IPS-18a (cell line): ENCODE measurements around the gene TUBGCP5.

Source experiments
- H3K27ac ChIP-seq: one replicate; pipeline ENCODE4 v1.5.1; 2013; ENCODE audit warnings: low read length
- H3K27me3 ChIP-seq: one replicate; pipeline ENCODE4 v1.6.1; 2013; ENCODE audit warnings: mild to moderate bottlenecking, low read length; ENCODE audit not compliant: control insufficient read depth, insufficient read depth
- H3K36me3 ChIP-seq: one replicate; pipeline ENCODE4 v1.6.1; 2013; ENCODE audit warnings: low read depth, low read length; ENCODE audit not compliant: control insufficient read depth
- H3K4me1 ChIP-seq: one replicate; pipeline ENCODE4 v1.6.1; 2013; ENCODE audit warnings: low read depth, low read length; ENCODE audit not compliant: control insufficient read depth
- H3K4me3 ChIP-seq: one replicate; pipeline ENCODE4 v1.5.1; 2013; ENCODE audit warnings: low read length
- H3K9ac ChIP-seq: one replicate; pipeline ENCODE4 v1.6.1; 2013; ENCODE audit warnings: mild to moderate bottlenecking, low read length, moderate library complexity
- H3K9me3 ChIP-seq: one replicate; pipeline ENCODE4 v1.6.1; 2013; ENCODE audit warnings: low read depth, low read length; ENCODE audit not compliant: control insufficient read depth

Gene TUBGCP5

DNA sequence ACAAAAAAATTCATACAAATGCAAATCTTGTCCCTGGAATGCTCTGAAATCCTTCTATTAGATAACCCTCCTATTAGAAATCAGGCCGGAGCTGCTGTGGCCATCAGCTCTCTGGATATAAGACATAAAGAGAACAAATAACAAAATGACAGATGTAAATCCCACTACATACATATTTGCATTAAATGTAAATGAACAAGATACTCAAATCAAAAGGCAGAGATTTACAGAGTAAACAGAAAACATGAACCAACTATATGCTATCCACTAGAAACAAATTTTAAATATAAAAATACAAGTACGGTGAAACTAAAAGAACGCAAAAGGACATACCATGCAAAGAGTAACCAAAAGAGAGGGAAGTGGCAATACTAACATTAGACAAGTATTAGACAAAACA, 69.9 kb downstream of the TUBGCP5 start:
- no peak overlapping the region for H3K4me3 ChIP-seq
- H3K27me3 ChIP-seq: no peaks in the 10 kb centered on the region
- H3K27ac ChIP-seq: no peak overlapping the region
- no peaks in the 10 kb centered on the region for H3K36me3 ChIP-seq
- no peak overlapping the region for H3K9ac ChIP-seq
- no peaks in the 10 kb centered on the region for H3K9me3 ChIP-seq
- peaks cover 6% of the 10 kb centered on the region for H3K4me1 ChIP-seq

DNA sequence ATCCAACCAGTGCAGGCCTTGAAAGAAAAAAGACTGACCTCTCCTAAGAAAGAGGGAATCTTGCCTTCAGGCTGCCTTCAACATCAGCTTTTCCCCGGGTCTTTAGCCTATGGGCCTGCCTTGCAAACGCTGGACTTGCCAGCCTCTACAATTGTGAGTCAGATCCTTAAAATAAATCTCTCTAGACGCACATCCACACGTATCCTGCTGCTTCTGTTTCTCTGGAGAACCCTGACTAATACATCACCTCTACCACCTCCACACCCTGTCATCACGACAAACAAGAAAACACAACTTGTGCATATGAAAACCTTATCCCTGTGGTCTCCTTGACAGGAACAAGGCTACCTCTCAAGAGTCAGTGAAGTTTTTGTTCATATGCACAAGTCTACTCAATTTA, 71.0 kb downstream of the TUBGCP5 start:
- Histone ChIP-seq H3K9ac (no peak overlapping the region), H3K9me3 (no peaks in the 10 kb centered on the region), H3K27ac (no peak overlapping the region)

DNA sequence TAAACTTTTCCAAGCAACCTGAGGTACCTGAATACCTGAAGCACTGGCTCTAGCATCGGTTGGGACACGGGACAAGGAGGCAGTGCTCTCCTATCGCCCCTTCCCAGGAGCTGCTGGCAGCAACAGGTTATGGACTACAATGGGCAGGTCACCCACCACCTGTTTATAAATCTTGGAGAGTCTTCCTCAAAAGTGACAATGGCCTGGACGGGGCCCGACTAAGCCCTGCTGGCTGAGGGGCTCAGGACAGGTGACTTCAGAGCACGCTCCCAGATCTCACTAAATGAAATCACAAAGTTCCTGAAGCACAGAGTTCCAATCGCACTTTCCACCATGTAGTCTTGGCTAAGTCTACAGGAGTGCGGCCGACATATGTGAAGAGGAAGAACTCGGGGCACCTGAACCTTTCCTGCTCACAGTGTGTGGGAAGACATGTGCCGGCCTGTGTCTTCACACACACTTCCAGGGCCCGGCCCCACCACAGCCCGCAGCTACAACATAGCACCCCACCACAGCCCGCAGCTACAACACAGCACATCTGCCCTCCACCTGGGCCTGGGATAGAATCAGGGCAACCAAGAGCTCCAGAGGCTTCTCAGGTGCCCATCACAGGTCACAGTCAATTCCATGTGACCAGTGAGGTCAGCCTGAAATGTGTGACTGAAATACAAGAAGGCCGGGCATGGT, 72.1 kb downstream of the TUBGCP5 start:
- H3K4me3 ChIP-seq: no peak overlapping the region
- no peak overlapping the region for H3K27ac ChIP-seq
- H3K9ac ChIP-seq: no peak overlapping the region
- H3K4me1 ChIP-seq: peaks cover 6% of the 10 kb centered on the region
- no peaks in the 10 kb centered on the region for H3K27me3 ChIP-seq
- no peaks in the 10 kb centered on the region for H3K36me3 ChIP-seq
- no peaks in the 10 kb centered on the region for H3K9me3 ChIP-seq

More for the DNA sequence above, 71.0 kb downstream of the TUBGCP5 start:
- Histone ChIP-seq H3K36me3 (no peaks in the 10 kb centered on the region), H3K4me3 (no peak overlapping the region), H3K27me3 (no peaks in the 10 kb centered on the region), H3K4me1 (peaks cover 6% of the 10 kb centered on the region)

DNA sequence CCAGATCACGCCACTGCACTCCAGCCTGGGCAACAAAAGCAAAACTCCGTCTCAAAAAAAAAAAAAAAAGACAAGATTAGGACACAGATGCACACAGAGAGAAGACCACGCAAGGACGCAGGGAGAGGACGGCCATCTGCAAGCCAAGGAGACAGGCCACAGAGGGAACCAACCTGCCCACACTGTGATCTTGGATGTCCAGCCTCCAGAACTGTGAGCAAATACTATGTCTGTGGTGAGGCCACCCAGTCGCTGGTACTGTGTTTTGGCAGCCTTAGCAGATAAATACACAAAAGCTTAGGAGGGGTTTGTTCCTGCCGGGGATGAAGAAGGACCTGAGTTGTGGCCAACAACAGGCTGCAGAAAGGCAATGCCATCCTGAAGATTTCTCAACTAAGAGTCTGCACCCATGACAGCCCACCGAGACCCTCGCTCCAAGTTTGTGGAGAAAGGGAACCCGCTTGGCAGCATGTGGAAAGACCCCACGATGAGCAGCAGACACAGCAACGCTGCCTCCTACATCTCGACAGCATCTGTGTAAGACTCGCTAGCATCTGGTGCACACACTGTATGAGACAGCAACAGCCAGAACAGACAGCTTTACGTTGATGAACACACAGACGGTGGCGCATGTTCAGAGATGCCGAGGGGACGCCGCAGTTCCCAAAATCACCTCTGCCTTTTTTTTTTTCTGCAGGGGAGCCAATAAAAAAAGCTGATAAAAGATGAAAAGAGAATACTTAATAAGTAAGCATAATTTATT, 72.9 kb downstream of the TUBGCP5 start:
- Histone ChIP-seq H3K27me3 (no peaks in the 10 kb centered on the region), H3K9me3 (no peaks in the 10 kb centered on the region), H3K4me3 (no peak overlapping the region), H3K4me1 (peaks cover 6% of the 10 kb centered on the region), H3K27ac (no peak overlapping the region), H3K36me3 (no peaks in the 10 kb centered on the region), H3K9ac (no peak overlapping the region)

DNA sequence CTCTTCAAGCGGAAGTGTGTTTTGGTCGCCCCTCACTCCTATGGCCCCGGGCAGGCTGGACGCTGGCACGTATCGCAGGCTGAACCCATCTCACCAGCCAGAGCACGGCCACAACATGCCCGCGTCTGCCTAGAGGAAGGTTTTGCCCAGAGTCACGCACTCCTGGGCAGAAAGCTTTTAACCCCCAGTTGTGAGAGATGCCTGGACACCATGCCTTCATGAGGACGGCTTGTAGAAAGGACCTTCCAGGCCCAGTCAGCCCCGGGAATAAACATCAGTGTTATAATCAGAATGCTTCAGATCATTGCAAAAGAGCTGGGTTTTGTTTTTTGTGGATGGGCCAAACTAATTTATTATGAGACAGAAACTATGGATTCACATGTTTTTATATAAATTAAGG, 75.7 kb downstream of the TUBGCP5 start:
- Histone ChIP-seq H3K27ac (no peak overlapping the region), H3K4me3 (no peak overlapping the region), H3K27me3 (no peaks in the 10 kb centered on the region), H3K9ac (no peak overlapping the region), H3K9me3 (no peaks in the 10 kb centered on the region), H3K4me1 (peaks cover 1% of the 10 kb centered on the region), H3K36me3 (no peaks in the 10 kb centered on the region)

DNA sequence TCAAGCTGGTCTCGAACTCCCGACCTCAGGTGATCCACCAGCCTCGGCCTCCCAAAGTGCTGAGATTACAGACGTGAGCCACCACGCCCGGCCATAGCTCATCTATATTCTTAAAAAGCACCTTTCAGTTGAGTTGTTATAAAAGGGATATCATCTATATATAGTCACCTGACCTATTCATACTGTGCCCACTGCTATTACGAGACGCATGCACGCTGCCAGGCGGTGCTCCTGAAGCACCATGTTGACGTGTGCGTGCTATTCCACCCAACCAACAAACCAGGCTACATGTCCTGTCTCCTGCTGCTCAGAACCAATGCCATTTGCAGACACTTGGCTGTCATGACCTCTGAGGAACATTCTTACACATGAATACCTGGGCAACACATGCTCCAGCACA, 76.8 kb downstream of the TUBGCP5 start:
- Histone ChIP-seq H3K27ac (no peak overlapping the region), H3K9me3 (no peaks in the 10 kb centered on the region), H3K4me1 (no peaks in the 10 kb centered on the region), H3K4me3 (no peak overlapping the region), H3K9ac (no peak overlapping the region), H3K27me3 (no peaks in the 10 kb centered on the region), H3K36me3 (no peaks in the 10 kb centered on the region)

DNA sequence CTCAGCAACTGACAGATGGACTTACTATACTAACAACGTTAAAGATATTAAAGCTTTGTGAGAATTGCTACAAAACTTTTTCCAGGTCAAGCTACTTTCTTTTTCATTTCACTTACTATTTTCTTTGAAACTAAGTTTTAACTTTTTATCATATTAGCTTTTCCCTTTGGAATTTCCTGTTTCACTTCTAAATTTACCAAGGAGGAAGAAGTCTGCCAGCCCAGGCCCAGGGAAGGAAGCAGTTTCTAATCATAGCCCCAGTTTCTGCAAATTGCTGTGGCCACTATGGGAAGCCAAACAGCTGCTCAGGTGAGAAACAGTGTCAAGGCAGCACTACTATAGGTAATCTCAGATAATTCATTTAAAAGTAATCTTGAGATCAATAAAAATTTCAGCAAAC, 77.6 kb downstream of the TUBGCP5 start:
- Histone ChIP-seq H3K4me3 (no peak overlapping the region), H3K9me3 (no peaks in the 10 kb centered on the region), H3K27ac (no peak overlapping the region), H3K9ac (no peak overlapping the region), H3K4me1 (no peaks in the 10 kb centered on the region), H3K36me3 (no peaks in the 10 kb centered on the region), H3K27me3 (peaks cover under 1% of the 10 kb centered on the region)

DNA sequence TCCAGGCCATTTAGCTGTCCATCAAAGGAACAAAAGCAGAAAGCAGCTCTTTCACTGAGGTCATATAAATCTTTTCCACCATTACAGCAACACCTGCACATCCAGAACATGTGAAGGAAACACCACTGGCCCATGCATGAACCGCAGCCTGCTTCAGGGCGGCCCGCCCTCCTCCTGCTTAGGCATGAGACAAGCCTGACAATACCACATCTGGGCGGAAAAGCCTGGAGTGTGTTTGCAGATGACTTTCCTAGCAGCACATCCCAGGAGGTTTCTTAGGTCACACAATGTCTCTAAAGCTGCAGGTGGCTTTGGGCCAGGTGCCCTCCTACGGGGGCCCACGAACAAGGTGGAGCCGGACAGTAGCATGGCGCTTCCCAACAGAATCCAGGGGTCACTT, 78.8 kb downstream of the TUBGCP5 start:
- Histone ChIP-seq H3K27ac (no peak overlapping the region), H3K27me3 (peaks cover 13% of the 10 kb centered on the region), H3K9me3 (no peaks in the 10 kb centered on the region), H3K9ac (no peak overlapping the region), H3K36me3 (no peaks in the 10 kb centered on the region), H3K4me1 (no peaks in the 10 kb centered on the region), H3K4me3 (no peak overlapping the region)

DNA sequence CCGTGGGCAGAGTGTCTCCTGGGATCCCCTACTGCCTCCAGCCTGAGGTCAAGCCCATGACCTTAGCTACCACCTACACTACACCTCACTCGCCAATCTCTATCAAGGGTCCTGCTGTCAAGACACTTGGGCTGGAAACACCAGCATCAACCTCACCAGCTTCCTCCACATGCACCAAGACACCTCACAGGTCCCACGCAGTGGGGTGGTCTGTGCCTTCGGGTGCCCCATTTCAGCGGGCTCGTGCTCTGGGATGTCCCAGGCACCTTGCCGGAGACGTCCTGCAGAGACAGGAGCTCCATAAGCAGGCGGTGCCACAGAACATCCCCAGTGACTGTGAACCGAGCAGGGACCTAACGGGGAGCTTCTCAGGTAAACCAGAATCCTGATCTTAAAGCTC, 79.2 kb downstream of the TUBGCP5 start:
- Histone ChIP-seq H3K27me3 (peaks cover 17% of the 10 kb centered on the region), H3K9me3 (no peaks in the 10 kb centered on the region), H3K9ac (no peak overlapping the region), H3K4me3 (no peak overlapping the region), H3K36me3 (no peaks in the 10 kb centered on the region), H3K4me1 (no peaks in the 10 kb centered on the region), H3K27ac (no peak overlapping the region)

DNA sequence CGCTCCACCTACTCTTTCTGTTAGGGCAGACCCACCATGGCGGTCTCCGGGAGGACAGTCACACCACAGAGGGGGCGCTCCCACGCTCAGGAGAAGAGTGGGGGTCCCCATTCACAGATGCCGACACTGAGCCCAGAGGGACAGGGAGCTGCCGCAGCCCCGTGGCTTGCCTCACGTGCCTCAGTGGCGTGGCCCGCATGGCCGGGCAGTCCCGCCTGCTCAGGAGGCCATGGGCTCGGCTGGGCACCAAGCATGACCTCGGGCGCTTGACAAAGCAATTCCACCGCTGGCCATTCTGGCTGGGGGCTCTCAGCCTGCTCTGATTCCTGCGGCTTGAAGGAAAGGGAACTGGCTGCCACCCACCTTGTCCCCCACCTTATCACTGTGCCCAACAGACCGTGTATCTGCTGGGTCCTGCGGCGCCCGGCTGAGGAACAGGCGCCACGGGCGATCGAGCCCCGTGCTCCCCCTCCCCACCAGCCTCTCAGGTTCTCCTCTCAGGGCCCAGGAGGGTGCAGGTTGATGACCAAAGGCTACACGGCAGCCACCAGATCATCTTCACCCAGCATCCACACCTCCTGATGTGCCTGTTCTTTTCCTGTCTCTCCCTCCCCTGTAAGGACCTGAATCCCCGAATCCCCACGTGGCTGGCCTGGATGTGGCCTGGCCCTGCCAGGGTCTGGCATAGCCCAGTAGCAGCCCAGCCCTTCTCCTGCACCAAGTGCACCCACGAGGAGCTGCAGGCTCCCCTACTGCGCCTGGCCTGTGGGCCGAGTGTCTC, 79.9 kb downstream of the TUBGCP5 start:
- Histone ChIP-seq H3K9ac (no peak overlapping the region), H3K36me3 (no peaks in the 10 kb centered on the region), H3K9me3 (no peaks in the 10 kb centered on the region), H3K4me3 (no peak overlapping the region), H3K4me1 (no peaks in the 10 kb centered on the region), H3K27ac (no peak overlapping the region), H3K27me3 (peaks cover 23% of the 10 kb centered on the region)

DNA sequence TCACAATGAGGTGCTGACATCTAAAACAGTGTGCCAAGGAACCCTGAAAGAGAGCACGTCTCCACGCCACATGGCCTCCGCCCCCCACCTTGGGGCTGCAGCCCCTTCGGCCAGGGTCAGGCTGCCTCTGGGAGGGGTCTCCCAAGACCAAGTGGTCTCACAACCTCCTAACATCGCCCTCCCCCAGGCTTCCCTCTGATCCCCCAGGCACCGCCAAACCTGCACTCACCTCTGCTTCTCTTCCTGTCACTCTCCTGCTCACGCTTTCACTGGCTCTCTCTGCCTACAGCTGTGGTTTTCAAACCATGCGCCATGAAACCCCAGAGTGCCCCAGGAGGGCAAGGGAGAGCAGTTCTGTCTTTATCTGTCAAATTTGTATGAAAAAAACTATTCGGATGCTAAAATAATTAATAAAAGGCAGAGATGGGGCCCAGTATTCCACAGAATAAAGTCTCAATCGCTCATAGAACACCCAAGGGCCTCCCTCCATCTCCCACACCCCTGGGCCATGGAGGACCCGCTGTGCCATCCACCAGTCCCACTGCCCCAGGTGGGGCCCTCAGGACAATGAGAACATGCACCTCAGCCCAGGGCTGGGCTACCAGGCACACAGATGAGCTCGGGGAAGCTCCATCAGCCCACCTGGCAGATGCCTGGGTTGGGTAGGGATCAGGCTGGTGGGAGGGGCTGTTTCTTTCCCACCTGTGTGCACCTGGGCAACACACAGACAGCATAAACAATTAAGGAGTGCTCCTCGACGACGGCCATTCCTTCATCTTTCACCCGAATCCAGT, 80.7 kb downstream of the TUBGCP5 start:
- Histone ChIP-seq H3K27me3 (peaks cover 32% of the 10 kb centered on the region), H3K36me3 (no peaks in the 10 kb centered on the region), H3K27ac (no peak overlapping the region), H3K9me3 (no peaks in the 10 kb centered on the region), H3K4me1 (no peaks in the 10 kb centered on the region), H3K4me3 (no peak overlapping the region), H3K9ac (no peak overlapping the region)
